Esophagus squamous epithelium (tissue), 5 donors: ENCODE measurements around the gene LCMT1. TPM values are rescaled to one million over a fixed set of nuclear protein-coding genes. Genes with fewer than 3 reads are reported as not detected.
A peak's percentile ranks its signal among the peaks of the same experiment; 100 is the strongest.

ENCODE experiments used
- DNase-seq: peaks from one replicate; lab custom pipeline; 2025; lab: John Stamatoyannopoulos, UW
- H3K27ac ChIP-seq, 4 donors: fragments of 200-600 bp; sonication (generic); one replicate each; pipeline ENCODE4 v1.5.1; 2016 to 2019; ENCODE audit warnings: mild to moderate bottlenecking in 1 of 4
- H3K27me3 ChIP-seq, 4 donors: fragments of 200-600 bp; sonication (generic); 1 replicate in 3 of 4; 2 replicates in 1 of 4; pipeline versions ENCODE4 v1.5.1 to v1.6.0; 2017 to 2021; ENCODE audit warnings: antibody characterized with exemption in 1 of 4
- H3K36me3 ChIP-seq, 3 donors: fragments of 200-600 bp; sonication (generic); one replicate each; pipeline ENCODE4 v1.5.1; 2016 to 2019
- H3K4me1 ChIP-seq, 3 donors: fragments of 200-600 bp; sonication (generic); one replicate each; pipeline ENCODE4 v1.5.1; 2017 to 2019
- H3K4me3 ChIP-seq, 4 donors: fragments of 200-600 bp; sonication (generic); 1 replicate in 3 of 4; 2 replicates in 1 of 4; pipeline ENCODE4 v1.5.1; 2016 to 2019; ENCODE audit warnings: mild to moderate bottlenecking in 2 of 4, moderate library complexity in 1 of 4
- H3K9me3 ChIP-seq, 3 donors: fragments of 200-600 bp; sonication (generic); one replicate each; pipeline ENCODE4 v1.5.1; 2016 to 2019
- CTCF ChIP-seq, 6 experiments: fragments of 450-650 bp in 4 of 6; fragments of 200-600 bp in 2 of 6; sonication (generic) in 2 of 6; IDR thresholded peaks; one replicate each; pipeline ENCODE4 v1.5.1; 2016 to 2019; ENCODE audit warnings: antibody characterized with exemption in 6 of 6, mild to moderate bottlenecking in 4 of 6, moderate library complexity in 4 of 6
- POLR2A ChIP-seq, 4 donors: fragments of 450-650 bp; IDR thresholded peaks; one replicate each; pipeline ENCODE4 v1.6.1; 2017; ENCODE audit warnings: antibody characterized with exemption in 4 of 4, mild to moderate bottlenecking in 4 of 4, moderate library complexity in 3 of 4
- WGBS, 2 donors: methylation state at CpG; one replicate each; pipeline ENCODE4 v1.1.5; 2018; 5-methylcytosine and 5-hydroxymethylcytosine counted together
- intact Hi-C: fragments of 100-400 bp; cut with DNase I; formaldehyde crosslinking; loops from one replicate; pipeline ENCODE4 v1.15.0; 2022
- total RNA-seq, 4 donors: library from RNA; depleted of rRNA; stranded (reverse); fragments of >200 nt; gene quantifications; one replicate each; pipeline ENCODE4 v1.1.0, GENCODE V29; 2016
- donor health status: DM: yes; HTN: yes; CAD: no.

The LCMT1 gene
- total RNA-seq, 4 donors from 2014 or later: 20.4 to 35.5 (median 22.6) TPM

DNA sequence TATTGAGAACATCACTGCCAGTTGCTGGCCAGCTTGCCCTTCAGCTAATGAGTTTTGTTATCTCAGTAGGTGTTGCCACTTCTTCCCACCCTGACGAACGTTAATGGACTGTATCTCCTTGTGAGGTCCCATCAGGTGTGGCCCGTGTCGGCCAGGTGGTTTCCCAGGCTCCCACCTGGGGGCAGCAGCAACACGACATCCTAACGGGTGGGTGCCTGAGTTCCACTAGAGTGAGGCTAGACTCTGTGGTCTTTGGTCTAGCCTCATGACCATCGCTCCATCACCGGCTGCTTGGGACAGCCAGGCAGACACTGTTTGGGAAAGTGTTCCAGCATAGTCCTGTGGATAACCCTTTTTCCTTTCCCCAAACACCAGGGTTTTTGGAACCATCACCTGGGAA, 45.6 kb upstream of the LCMT1 start:
- H3K36me3 ChIP-seq: no peaks in the 10 kb centered on the region
- peaks cover 5 to 34% (median 6%) of the 10 kb centered on the region in 3 donors for H3K4me1 ChIP-seq
- peak overlapping the region in 3 of 4 donors; percentile 80 to 92 (median 90) for H3K27ac ChIP-seq
- no peaks in the 10 kb centered on the region for H3K9me3 ChIP-seq
- no peaks in the 10 kb centered on the region for H3K27me3 ChIP-seq
- no peak overlapping the region for H3K4me3 ChIP-seq
- no peak for TF ChIP-seq POLR2A (IDR thresholded peaks at IDR 0.05)
- TF ChIP-seq CTCF (IDR thresholded peaks at IDR 0.05): no peak
- intact Hi-C loops: no loop called here
- DNase-seq: no peak
- WGBS, 2 donors: 67 to 71% methylated on average over 5 to 8 of the region's 8 CpGs

DNA sequence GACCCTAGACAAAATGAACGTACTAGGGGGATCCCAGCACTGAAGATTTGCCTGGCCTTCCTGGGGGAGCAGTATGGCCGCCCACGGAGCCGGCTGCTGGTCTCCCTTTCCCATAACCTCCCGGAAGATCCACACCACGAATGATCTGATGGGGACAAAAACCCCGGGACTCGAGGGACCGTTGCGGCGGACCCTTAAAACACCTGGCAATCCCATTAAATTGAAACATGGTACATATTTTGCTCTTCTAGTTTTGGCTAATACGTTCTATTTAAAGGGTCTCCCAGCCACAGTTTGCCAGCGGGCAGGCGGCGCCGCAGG, 45.2 kb upstream of the LCMT1 start:
- no peak for DNase-seq
- 42 to 43% methylated on average over 7 to 12 of the region's 16 CpGs for WGBS, 2 donors
- Histone ChIP-seq H3K9me3 (no peaks in the 10 kb centered on the region), H3K36me3 (no peaks in the 10 kb centered on the region), H3K4me1 (peaks cover 5 to 34% (median 6%) of the 10 kb centered on the region in 3 donors), H3K27me3 (no peaks in the 10 kb centered on the region), H3K27ac (peak overlapping the region; percentile 80 to 97 (median 91)), H3K4me3 (peak overlapping the region; percentile 56 to 97 (median 70))
- no peak for TF ChIP-seq CTCF (IDR thresholded peaks at IDR 0.05)
- TF ChIP-seq POLR2A (IDR thresholded peaks at IDR 0.05): no peak
- intact Hi-C loops: no loop called here

DNA sequence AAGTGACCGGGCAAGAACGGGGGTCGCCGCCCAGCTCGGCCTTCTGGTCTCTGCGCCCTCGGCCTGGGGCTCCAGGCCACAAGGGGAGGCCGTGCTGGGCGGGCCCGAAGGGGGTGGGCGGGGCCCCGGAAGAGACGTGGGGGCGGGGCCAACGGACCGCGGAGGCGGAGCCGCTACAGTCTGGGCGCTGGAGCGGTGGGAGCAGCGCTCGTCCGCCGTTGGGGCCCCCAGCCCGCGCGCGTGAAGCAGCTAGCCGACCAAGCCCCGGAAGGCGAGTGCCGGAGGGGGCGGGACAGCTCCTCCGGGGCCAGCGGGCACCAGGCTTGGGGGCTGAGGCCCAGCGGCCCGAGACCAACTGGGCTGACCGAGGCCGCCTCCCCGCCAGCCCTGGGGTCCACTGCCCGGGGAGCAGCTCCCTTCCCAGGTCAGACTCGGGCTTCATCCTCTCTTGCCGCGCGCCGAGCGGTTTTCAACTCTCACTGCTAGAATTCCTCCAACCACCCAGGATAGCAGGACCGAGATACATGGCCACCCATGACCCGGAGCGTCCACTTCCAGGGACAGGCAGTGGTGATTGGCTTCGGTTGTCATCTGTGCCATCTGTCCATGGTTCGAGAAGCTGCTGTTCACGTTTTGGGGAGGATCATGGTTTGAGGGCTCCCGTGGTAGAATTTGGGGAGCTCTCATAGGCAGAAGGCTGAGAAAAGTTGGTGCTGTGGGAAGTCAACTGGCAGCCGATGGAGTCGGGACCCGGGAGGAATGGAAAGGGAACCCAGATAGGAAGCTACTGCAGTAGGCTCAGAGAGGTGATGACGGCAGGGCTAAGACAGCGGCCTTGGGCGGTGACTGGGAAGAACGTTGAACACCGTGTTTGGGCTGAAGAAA, 44.6 kb upstream of the LCMT1 start:
- WGBS, 2 donors: 0 to 2% methylated on average over 8 to 11 of the region's 63 CpGs
- DNase-seq: no peak
- Histone ChIP-seq H3K36me3 (no peaks in the 10 kb centered on the region), H3K27ac (peak overlapping the region; percentile 80 to 97 (median 91)), H3K27me3 (no peaks in the 10 kb centered on the region), H3K4me3 (peak overlapping the region; percentile 56 to 97 (median 70)), H3K9me3 (no peaks in the 10 kb centered on the region), H3K4me1 (peaks cover 5 to 34% (median 6%) of the 10 kb centered on the region in 3 donors)
- intact Hi-C loops: no loop called here
- TF ChIP-seq CTCF (IDR thresholded peaks at IDR 0.05): no peak
- peak in 2 of 4 donors; percentile 80 to 86 for TF ChIP-seq POLR2A (IDR thresholded peaks at IDR 0.05)

- WGBS, 2 donors: 93 to 94% methylated on average over 2 of the region's 2 CpGs
- H3K27me3 ChIP-seq: no peaks in the 10 kb centered on the region
- no peak for DNase-seq
- no peaks in the 10 kb centered on the region for H3K9me3 ChIP-seq
- intact Hi-C loops: no loop called here
- H3K36me3 ChIP-seq: no peaks in the 10 kb centered on the region
- H3K27ac ChIP-seq: no peak overlapping the region
- no peak overlapping the region for H3K4me3 ChIP-seq
- H3K4me1 ChIP-seq: no peaks in the 10 kb centered on the region
- no peak for TF ChIP-seq POLR2A (IDR thresholded peaks at IDR 0.05)
- TF ChIP-seq CTCF (IDR thresholded peaks at IDR 0.05): no peak
Measured at GRCh38 chr16:25073854-25074253, 37.7 kb upstream of the LCMT1 start.

DNA sequence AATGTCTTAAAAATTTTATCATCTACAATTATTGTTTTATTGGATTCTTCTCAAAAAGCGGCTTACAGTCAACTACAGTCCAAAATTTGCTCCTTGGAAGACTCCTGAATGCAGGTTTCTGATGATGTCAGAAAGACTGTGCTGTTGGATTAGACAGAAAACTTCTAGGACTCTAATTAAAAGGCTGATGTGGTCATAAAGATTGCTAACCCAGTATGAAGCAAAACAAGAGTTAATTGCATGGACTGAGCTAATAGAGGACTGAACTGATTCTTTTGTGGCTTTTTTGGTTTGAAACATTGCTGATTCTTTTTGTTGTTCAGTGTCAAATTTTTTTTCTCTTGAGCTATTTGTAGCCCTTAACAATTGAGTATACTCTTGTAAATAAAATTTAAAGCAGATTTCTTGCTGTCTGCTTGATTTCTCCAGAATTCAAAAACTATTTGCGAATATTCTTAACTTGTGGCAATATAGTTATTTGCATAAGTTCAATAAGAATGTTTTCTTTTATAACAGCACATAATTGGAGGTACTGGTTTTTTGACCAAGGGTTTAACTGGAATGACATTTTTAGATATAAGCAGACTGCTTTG, 33.1 kb upstream of the LCMT1 start:
- TF ChIP-seq POLR2A (IDR thresholded peaks at IDR 0.05) (no peak), CTCF (IDR thresholded peaks at IDR 0.05) (no peak)
- H3K27me3 ChIP-seq: no peaks in the 10 kb centered on the region
- no peak for DNase-seq
- no peaks in the 10 kb centered on the region for H3K36me3 ChIP-seq
- intact Hi-C loops: no loop called here
- H3K4me1 ChIP-seq: no peaks in the 10 kb centered on the region
- no peak overlapping the region for H3K4me3 ChIP-seq
- H3K27ac ChIP-seq: no peak overlapping the region
- whole genome bisulfite sequencing, 2 donors: 88 to 92% methylated on average over 2 of the region's 2 CpGs
- no peaks in the 10 kb centered on the region for H3K9me3 ChIP-seq
